ENCODE results near the gene ADAMTSL3.

The ADAMTSL3 gene

DNA sequence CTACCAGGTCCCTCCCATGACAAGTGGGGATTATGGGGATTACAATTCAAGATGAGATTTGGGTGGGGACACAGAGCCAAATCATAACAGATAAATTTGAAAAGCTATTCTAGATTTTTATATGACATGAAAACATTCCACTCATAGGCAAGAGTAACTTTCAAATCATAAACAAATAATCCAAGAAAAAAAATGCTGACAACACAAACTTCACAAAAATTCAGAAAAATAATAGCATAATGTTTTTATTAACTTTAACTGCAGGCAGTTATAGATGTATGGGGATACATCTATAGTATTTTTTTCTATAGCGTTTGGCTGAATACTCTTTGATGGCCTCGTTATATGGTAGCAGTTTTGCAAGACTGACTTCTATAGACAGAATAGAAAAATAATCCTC lies 243.1 kb downstream of the ADAMTSL3 start:
- H2BK5ac ChIP-seq (ENCODE audit: low read length) = no peak overlapping the region
- H3K27ac ChIP-seq (replicated peaks; ENCODE audit: low read length) = no peak overlapping the region
- H2BK120ac ChIP-seq (ENCODE audit: low read depth, low read length) = no peak overlapping the region
- H3K36me3 ChIP-seq (replicated peaks in 1 of 2; ENCODE audit: control insufficient read depth in 2 of 2, insufficient read depth in 2 of 2, low read length in 2 of 2) = no peaks in the 10 kb centered on the region
- H3K23ac ChIP-seq (ENCODE audit: low read depth, low read length, poor library complexity) = no peak overlapping the region
- H3K14ac ChIP-seq (ENCODE audit: low read length) = no peak overlapping the region
- no peak overlapping the region for H2AK5ac ChIP-seq (ENCODE audit: low read depth, low read length)
- DNase-seq (ENCODE audit: low spot score) = no peak
- H4K8ac ChIP-seq (ENCODE audit: low read depth, low read length) = no peak overlapping the region
- no peak overlapping the region for H3K4ac ChIP-seq (ENCODE audit: low read length)
- no CpG with 5 or more reads among the region's 2 CpGs for WGBS, 2 donors (ENCODE audit: extremely low coverage in 2 of 2, insufficient read length in 2 of 2, insufficient replicate concordance in 1 of 2)
- H2BK15ac ChIP-seq (ENCODE audit: low read length) = no peak overlapping the region
- H3K4me2 ChIP-seq (ENCODE audit: insufficient read depth, low read length, poor library complexity, severe bottlenecking) = no peak overlapping the region
- no peaks in the 10 kb centered on the region for H3K4me1 ChIP-seq (ENCODE audit: control insufficient read depth in 2 of 2, insufficient read depth in 1 of 2, low read depth in 1 of 2, low read length in 2 of 2)
- H3K9me3 ChIP-seq (replicated peaks in 1 of 2; ENCODE audit: control insufficient read depth in 2 of 2, insufficient read depth in 1 of 2, low read depth in 1 of 2, low read length in 2 of 2) = no peaks in the 10 kb centered on the region
- no peaks in the 10 kb centered on the region for H3K27me3 ChIP-seq (ENCODE audit: control insufficient read depth in 3 of 3, insufficient read depth in 3 of 3, low read depth in 1 of 3, low read length in 3 of 3)
- no peaks in the 10 kb centered on the region for H3K79me1 ChIP-seq (ENCODE audit: low read depth, low read length)
- no peak overlapping the region for H3K18ac ChIP-seq (ENCODE audit: low read length)
- H4K91ac ChIP-seq (ENCODE audit: low read depth, low read length, poor library complexity) = no peak overlapping the region
- no peak overlapping the region for H3K4me3 ChIP-seq (ENCODE audit: low read length in 2 of 2)
- no peak overlapping the region for H2BK12ac ChIP-seq (ENCODE audit: low read length)
- H3K9ac ChIP-seq (ENCODE audit: low read depth, low read length, poor library complexity) = no peak overlapping the region
- H2AFZ ChIP-seq (ENCODE audit: low read length) = no peak overlapping the region

DNA sequence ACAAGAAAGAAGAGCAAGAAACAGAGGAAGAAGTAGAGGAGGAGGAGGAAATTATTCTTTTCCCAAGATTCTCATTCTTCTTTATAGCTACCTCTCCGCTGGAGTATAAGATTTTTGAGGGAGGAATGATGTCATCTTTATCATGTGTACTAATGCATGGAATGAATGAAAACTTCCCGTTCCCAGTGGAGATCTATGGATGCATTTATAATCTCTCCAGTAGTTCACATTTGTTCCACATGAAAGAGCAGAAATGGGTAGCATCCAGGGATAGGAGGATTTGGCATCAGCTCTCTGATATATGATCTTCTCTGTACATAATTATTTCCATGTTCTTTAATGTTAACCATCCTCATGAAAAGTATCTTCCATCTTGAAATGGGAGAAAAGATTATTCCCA lies 244.4 kb downstream of the ADAMTSL3 start:
- Histone ChIP-seq H3K27ac (replicated peaks; ENCODE audit: low read length) (no peak overlapping the region), H3K9me3 (replicated peaks in 1 of 2; ENCODE audit: control insufficient read depth in 2 of 2, insufficient read depth in 1 of 2, low read depth in 1 of 2, low read length in 2 of 2) (no peaks in the 10 kb centered on the region), H3K36me3 (replicated peaks in 1 of 2; ENCODE audit: control insufficient read depth in 2 of 2, insufficient read depth in 2 of 2, low read length in 2 of 2) (no peaks in the 10 kb centered on the region), H3K79me1 (ENCODE audit: low read depth, low read length) (no peaks in the 10 kb centered on the region), H3K4me2 (ENCODE audit: insufficient read depth, low read length, poor library complexity, severe bottlenecking) (no peak overlapping the region), H3K18ac (ENCODE audit: low read length) (no peak overlapping the region), H3K4me1 (ENCODE audit: control insufficient read depth in 2 of 2, insufficient read depth in 1 of 2, low read depth in 1 of 2, low read length in 2 of 2) (no peaks in the 10 kb centered on the region), H2BK5ac (ENCODE audit: low read length) (no peak overlapping the region), H3K4me3 (ENCODE audit: low read length in 2 of 2) (no peak overlapping the region), H4K8ac (ENCODE audit: low read depth, low read length) (no peak overlapping the region), H4K91ac (ENCODE audit: low read depth, low read length, poor library complexity) (no peak overlapping the region), H3K14ac (ENCODE audit: low read length) (no peak overlapping the region), H3K23ac (ENCODE audit: low read depth, low read length, poor library complexity) (no peak overlapping the region), H3K4ac (ENCODE audit: low read length) (no peak overlapping the region), H2BK120ac (ENCODE audit: low read depth, low read length) (no peak overlapping the region), H2AFZ (ENCODE audit: low read length) (no peak overlapping the region), H2AK5ac (ENCODE audit: low read depth, low read length) (no peak overlapping the region), H3K9ac (ENCODE audit: low read depth, low read length, poor library complexity) (no peak overlapping the region), H2BK12ac (ENCODE audit: low read length) (no peak overlapping the region), H2BK15ac (ENCODE audit: low read length) (no peak overlapping the region), H3K27me3 (ENCODE audit: control insufficient read depth in 3 of 3, insufficient read depth in 3 of 3, low read depth in 1 of 3, low read length in 3 of 3) (no peaks in the 10 kb centered on the region)
- no CpG with 5 or more reads among the region's 2 CpGs for WGBS, 2 donors (ENCODE audit: extremely low coverage in 2 of 2, insufficient read length in 2 of 2, insufficient replicate concordance in 1 of 2)
- DNase-seq (ENCODE audit: low spot score) = no peak

DNA sequence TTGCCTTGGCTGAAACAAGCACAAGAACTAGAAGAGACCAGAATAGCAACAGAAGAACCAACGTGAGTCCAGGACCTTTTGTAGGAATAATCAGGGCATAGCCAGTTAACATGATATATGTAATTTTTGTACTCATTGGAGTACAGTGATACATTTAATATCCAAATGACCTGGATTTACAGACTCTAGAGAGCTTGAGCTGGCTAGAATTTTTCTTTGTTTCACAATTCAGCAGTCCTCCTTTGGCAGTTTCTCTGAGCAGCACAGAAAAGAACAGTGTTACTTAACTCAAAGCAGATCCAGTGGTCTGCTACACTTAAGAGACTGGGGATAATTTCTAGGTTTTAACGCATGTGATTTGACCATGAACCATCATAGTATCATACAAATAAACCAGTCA lies 245.7 kb downstream of the ADAMTSL3 start:
- no peak overlapping the region for H4K91ac ChIP-seq (ENCODE audit: low read depth, low read length, poor library complexity)
- no peak overlapping the region for H3K14ac ChIP-seq (ENCODE audit: low read length)
- H4K8ac ChIP-seq (ENCODE audit: low read depth, low read length) = no peak overlapping the region
- no peak overlapping the region for H2BK120ac ChIP-seq (ENCODE audit: low read depth, low read length)
- no peak overlapping the region for H2BK12ac ChIP-seq (ENCODE audit: low read length)
- no peak for DNase-seq (ENCODE audit: low spot score)
- H3K27me3 ChIP-seq (ENCODE audit: control insufficient read depth in 3 of 3, insufficient read depth in 3 of 3, low read depth in 1 of 3, low read length in 3 of 3) = no peaks in the 10 kb centered on the region
- H2BK15ac ChIP-seq (ENCODE audit: low read length) = no peak overlapping the region
- no peaks in the 10 kb centered on the region for H3K79me1 ChIP-seq (ENCODE audit: low read depth, low read length)
- H3K9me3 ChIP-seq (replicated peaks in 1 of 2; ENCODE audit: control insufficient read depth in 2 of 2, insufficient read depth in 1 of 2, low read depth in 1 of 2, low read length in 2 of 2) = no peaks in the 10 kb centered on the region
- H3K4me2 ChIP-seq (ENCODE audit: insufficient read depth, low read length, poor library complexity, severe bottlenecking) = no peak overlapping the region
- no peak overlapping the region for H3K18ac ChIP-seq (ENCODE audit: low read length)
- no peak overlapping the region for H2AK5ac ChIP-seq (ENCODE audit: low read depth, low read length)
- no peak overlapping the region for H2BK5ac ChIP-seq (ENCODE audit: low read length)
- H3K9ac ChIP-seq (ENCODE audit: low read depth, low read length, poor library complexity) = no peak overlapping the region
- H3K4ac ChIP-seq (ENCODE audit: low read length) = no peak overlapping the region
- WGBS, 2 donors (ENCODE audit: extremely low coverage in 2 of 2, insufficient read length in 2 of 2, insufficient replicate concordance in 1 of 2) = no CpG with 5 or more reads among the region's 2 CpGs
- no peak overlapping the region for H2AFZ ChIP-seq (ENCODE audit: low read length)
- no peaks in the 10 kb centered on the region for H3K36me3 ChIP-seq (replicated peaks in 1 of 2; ENCODE audit: control insufficient read depth in 2 of 2, insufficient read depth in 2 of 2, low read length in 2 of 2)
- no peaks in the 10 kb centered on the region for H3K4me1 ChIP-seq (ENCODE audit: control insufficient read depth in 2 of 2, insufficient read depth in 1 of 2, low read depth in 1 of 2, low read length in 2 of 2)
- no peak overlapping the region for H3K4me3 ChIP-seq (ENCODE audit: low read length in 2 of 2)
- no peak overlapping the region for H3K23ac ChIP-seq (ENCODE audit: low read depth, low read length, poor library complexity)
- no peak overlapping the region for H3K27ac ChIP-seq (replicated peaks; ENCODE audit: low read length)

DNA sequence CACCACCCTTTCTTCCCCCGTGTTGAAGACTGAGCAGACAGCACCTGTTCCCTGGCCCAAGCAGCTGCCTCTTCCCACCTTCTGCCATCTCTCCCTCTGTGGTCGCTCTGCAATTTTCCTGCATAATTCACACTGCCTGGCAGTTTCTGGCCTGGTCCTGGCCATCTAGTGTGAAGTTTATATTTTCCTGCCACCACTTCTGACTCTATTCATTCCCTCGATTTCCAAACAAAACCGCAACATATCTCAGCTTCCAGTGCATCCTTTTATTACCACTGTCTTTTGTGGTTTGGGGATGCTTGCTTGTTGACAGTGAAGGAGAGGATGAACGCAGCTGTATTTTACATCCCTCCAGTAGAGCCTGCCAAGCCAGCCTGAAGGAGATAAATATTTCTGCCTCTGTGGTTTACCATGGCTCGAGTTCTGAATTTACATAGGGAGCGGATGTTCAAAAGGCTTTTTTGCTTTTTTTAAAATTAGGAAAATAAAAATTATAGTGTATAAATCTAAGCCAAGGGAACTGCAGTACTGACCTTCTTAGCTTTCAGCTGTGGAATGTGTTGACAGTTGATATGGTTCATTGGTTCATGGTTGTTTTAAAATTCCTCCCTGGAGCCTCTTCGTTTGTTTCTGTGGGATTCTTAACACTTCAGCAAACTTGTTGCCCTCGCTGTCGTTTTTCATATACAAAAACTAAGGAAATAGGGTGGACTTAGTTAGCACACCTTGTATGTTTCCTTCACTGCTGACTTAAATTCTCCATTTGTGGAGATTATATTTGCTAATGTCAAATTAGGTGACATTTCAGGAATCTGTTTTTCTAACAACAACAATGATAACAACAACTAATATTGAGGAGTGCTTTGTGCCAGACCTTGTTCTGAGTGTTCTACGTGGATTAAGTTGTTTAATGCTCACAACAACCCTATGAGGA lies 250.5 kb downstream of the ADAMTSL3 start:
- 100% methylated on average over 2 of the region's 11 CpGs; no CpG with 5 or more reads in 1 of the 2 donors for WGBS, 2 donors (ENCODE audit: extremely low coverage in 2 of 2, insufficient read length in 2 of 2, insufficient replicate concordance in 1 of 2)
- H3K14ac ChIP-seq (ENCODE audit: low read length) = no peak overlapping the region
- no peak overlapping the region for H2BK15ac ChIP-seq (ENCODE audit: low read length)
- H2BK120ac ChIP-seq (ENCODE audit: low read depth, low read length) = no peak overlapping the region
- no peaks in the 10 kb centered on the region for H3K9me3 ChIP-seq (replicated peaks in 1 of 2; ENCODE audit: control insufficient read depth in 2 of 2, insufficient read depth in 1 of 2, low read depth in 1 of 2, low read length in 2 of 2)
- H3K79me1 ChIP-seq (ENCODE audit: low read depth, low read length) = no peaks in the 10 kb centered on the region
- H3K4ac ChIP-seq (ENCODE audit: low read length) = no peak overlapping the region
- H4K91ac ChIP-seq (ENCODE audit: low read depth, low read length, poor library complexity) = no peak overlapping the region
- H2AK5ac ChIP-seq (ENCODE audit: low read depth, low read length) = no peak overlapping the region
- H2BK12ac ChIP-seq (ENCODE audit: low read length) = no peak overlapping the region
- no peak for DNase-seq (ENCODE audit: low spot score)
- H3K4me1 ChIP-seq (ENCODE audit: control insufficient read depth in 2 of 2, insufficient read depth in 1 of 2, low read depth in 1 of 2, low read length in 2 of 2) = no peaks in the 10 kb centered on the region
- no peaks in the 10 kb centered on the region for H3K36me3 ChIP-seq (replicated peaks in 1 of 2; ENCODE audit: control insufficient read depth in 2 of 2, insufficient read depth in 2 of 2, low read length in 2 of 2)
- H3K27ac ChIP-seq (replicated peaks; ENCODE audit: low read length) = no peak overlapping the region
- no peak overlapping the region for H3K18ac ChIP-seq (ENCODE audit: low read length)
- H3K9ac ChIP-seq (ENCODE audit: low read depth, low read length, poor library complexity) = no peak overlapping the region
- no peaks in the 10 kb centered on the region for H3K27me3 ChIP-seq (ENCODE audit: control insufficient read depth in 3 of 3, insufficient read depth in 3 of 3, low read depth in 1 of 3, low read length in 3 of 3)
- H4K8ac ChIP-seq (ENCODE audit: low read depth, low read length) = no peak overlapping the region
- H3K23ac ChIP-seq (ENCODE audit: low read depth, low read length, poor library complexity) = no peak overlapping the region
- H2BK5ac ChIP-seq (ENCODE audit: low read length) = no peak overlapping the region
- no peak overlapping the region for H3K4me3 ChIP-seq (ENCODE audit: low read length in 2 of 2)
- no peak overlapping the region for H2AFZ ChIP-seq (ENCODE audit: low read length)
- H3K4me2 ChIP-seq (ENCODE audit: insufficient read depth, low read length, poor library complexity, severe bottlenecking) = no peak overlapping the region
